Stimulated activated CD4-positive, alpha-beta T cell treated with anti-CD3 and anti-CD28 coated beads, Interleukin-4, amount 100 ng/mL, for 4 hours (primary cell): ENCODE results near the gene DSTYK.
"Not testable (repeated sequence)": the region's sequence is repeated elsewhere in the genome, so short reads cannot be mapped to it uniquely, and the experiment has no call there.

ENCODE experiments used
- DNase-seq, 2 experiments: peaks; one replicate each; pipeline ENCODE4 v3.0.0-alpha.2; 2020

DSTYK gene

DNA sequence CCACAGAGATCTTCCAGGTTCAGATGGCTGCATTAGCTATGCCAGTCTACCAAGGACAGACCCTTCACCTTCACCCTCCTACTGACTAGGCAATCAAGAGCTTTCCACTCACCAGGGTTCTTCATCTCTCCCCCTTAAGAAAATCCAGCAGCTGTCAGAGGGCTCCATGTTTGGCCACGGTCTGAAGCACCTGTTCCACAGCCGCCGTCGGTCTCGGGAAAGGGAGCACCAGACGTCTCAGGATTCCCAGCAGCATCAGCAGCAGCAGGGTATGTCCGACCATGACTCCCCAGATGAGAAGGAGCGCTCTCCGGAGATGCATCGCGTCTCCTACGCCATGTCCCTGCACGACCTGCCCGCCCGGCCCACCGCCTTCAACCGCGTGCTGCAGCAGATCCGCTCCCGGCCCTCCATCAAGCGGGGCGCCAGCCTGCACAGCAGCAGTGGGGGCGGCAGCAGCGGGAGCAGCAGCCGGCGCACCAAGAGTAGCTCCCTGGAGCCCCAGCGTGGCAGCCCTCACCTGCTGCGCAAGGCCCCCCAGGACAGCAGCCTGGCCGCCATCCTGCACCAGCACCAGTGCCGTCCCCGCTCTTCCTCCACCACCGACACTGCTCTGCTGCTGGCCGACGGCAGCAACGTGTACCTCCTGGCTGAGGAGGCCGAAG lies 30.0 kb upstream of the DSTYK start:
- no peak for DNase-seq

DNA sequence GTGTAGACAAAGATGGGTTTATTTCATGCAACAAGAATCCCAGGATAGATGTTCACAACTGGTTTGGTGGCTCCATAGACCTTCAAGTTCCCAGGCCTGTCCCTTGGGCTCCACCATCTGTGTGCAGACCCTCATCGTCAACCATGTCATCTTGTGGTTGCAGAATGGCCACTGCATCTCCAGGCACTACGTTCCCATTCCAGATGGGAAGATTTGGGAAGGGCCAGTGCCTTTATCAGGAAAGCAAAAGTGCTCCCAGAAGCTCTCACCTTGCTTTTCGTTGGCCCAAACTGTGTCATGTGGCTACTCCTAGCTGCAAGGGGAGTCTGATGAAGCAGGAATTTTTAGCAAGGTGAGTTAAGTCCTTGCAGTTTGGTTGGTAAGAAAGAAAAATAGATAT lies 29.1 kb upstream of the DSTYK start:
- no peak for DNase-seq

DNA sequence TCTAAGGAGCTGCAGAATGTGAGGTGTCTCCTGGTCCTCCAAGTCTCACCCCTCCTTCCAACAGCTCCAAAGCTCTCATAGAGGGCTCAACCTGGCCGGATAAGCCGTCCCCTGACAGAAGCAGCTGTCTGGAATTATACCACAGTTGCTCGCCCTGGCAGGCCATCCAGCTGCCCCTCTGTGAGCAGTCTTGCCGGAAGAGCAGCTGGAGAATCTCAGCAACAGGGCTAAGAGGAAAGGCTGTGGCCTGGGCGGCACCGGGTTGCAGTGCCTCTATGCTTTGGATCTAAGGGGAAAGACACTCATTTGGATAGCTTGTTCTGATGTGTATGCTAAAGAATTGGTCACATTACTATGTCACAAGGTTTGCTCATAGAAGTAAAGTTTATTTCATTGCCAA lies 28.6 kb upstream of the DSTYK start:
- DNase-seq = no peak

DNA sequence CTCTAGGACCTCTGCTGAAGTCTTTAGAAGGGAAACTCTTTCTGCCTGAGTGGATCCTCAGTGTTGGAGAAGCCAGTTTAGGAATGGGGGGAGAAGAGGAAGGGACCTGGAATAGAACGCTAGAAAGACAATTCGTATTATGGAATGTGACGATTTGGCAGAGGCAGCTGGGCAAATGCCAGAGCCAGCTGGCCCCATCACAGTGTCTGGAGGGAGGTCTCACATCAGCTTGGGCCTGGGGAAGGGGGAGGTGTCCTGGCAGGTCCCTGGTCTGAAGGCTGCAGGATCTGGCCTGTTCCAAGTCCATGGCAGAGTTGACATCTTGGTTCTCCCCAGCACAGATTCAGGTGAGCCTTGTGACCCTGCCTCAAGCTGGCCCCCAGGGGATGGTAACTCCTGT lies 27.6 kb upstream of the DSTYK start:
- no peak for DNase-seq

DNA sequence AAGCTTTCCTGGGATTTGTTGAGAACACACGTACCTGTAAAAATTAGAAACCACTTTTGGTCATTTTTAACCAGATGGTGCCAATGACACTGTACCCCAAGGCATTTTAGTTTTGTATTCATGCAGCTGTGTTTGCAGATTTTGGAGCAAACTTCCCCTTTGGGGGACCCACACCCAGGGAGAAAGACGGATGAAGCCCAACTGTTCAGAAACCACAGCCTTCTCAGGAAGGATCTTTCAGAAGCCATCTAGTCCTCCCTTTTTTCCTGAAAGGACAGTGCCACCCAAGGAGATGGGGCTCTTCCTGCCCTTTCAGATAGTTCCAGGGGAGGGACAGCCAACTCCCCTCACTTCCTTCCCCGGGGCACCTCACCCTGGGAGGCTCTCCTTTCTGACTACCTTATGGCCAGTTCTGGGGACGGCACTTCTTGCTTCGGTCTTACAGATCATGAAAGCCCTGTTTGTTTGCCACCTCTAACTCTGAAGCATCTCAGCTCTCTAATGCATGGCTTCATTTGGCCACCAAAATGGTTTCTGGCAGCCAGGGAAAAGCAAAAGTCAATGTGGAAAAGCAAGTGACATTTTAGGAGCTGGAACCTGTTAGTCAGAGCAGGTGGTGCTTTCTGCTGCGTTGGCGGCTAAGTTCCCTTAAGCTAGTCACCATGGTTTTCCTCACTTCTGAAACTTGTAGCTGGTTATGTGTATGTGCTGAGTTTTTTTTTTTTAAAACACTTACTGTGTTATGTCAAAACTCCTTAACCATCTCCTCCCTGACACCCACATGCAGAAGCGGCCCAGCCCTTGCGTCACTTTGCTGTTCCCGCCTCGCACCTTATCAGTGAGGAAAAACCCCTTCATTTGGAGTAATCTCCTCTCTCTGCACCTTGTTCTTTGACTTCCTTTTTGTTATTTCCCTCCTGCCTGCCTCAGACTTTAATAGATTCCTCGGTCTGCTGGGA lies 26.3 kb upstream of the DSTYK start:
- DNase-seq = peak; percentile 30 to 53

DNA sequence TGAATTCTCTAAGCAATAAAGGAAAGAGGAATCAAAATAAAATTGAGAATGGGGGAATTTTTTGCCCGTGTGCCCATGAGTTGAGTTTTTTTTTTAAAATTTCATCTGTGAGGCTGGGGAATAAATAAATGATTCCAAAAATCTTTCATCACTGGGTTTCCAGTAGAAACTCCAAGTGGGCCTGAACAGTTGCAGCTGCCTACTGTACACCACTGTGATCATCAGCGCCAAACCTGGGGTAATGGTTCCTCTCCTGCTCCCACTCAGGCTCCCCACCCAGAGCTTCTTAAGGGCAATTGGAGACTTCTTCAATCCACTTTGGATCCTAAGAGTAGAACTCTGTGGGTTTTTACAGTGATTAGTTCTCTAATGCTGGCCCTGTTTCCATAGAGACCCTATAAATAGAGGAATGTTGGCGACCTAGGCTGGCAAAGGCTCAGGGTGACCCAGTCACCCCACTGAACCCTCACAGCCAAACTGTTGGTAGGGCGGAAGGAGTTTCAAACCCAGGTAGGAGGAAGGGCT lies 25.5 kb upstream of the DSTYK start:
- no peak for DNase-seq

DNA sequence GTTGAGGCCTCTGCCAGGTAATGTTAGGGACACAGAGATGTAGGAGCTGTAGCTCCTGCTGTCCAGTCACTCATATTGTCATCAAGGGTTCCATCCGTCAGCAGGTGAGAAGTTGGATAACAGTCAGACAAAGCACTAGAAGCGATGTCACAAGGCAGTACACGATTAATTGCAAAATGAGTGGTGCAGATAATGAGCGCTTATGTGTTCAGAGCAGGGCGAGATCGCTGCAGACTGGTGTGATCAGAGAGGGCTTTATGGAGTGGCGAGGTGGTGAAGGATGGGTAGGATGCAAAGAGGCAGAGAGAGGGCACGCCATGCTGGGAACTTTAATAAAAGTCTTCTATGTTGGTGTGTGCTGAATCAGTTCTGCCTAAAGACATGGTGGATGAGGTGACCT lies 25.0 kb upstream of the DSTYK start:
- no peak for DNase-seq

DNA sequence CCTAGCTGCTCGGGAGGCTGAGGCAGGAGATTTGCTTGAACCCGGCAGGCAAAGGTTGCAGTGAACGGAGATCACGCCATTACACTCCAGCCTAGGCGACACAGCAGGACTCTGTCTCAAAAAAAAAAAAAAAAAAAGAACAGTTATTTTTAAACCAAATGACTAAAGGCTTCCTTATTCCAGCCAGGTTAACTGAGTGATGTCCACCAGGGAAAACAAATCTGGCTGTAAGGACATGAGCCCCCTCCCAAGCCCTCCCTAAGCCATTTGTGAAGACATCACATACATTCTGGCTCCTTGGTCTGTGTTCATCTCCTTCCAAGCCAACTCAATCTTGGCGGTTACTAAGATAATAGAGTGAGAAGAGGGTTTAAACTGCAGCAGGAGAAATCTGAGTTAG lies 24.4 kb upstream of the DSTYK start:
- DNase-seq = no peak

DNA sequence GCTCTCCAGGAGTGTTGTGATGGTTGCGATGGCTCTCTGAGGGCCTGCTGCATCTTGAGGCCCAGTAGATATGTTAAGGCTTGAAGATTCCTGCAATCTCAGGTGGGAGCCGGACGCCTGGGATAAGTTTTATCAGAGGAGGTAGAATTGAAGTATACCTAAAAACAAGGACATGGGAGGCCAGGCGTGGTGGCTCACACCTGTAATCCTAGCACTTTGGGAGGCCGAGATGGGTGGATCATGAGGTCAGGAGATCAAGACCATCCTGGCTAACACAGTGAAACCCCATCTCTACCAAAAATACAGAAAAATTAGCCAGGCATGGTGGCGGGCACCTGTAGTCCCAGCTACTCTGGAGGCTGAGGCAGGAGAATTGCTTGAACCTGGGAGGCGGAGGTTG lies 22.5 kb upstream of the DSTYK start:
- DNase-seq = not testable (repeated sequence)

DNA sequence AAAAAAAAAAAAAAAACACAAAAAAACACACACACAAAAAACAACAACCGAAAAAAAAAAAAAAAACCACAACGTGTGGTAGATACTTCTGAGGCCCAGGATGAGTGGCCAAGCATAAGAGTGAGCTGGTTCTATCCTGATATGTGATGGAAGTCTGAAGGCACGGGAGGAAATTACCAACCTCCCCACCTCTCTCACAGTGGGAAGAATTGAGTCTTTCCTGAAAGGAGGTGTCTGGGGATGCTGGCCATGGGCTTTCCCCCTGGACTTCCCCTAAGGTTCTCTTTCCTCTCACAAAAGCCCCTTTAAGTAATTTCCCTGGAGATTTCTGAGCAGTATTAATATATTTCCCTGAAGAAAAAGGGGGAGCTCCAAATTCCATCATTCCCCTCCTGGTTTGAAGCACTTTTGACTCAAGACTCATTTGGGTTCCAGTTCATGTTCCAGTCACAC lies 21.5 kb upstream of the DSTYK start:
- DNase-seq = no peak

DNA sequence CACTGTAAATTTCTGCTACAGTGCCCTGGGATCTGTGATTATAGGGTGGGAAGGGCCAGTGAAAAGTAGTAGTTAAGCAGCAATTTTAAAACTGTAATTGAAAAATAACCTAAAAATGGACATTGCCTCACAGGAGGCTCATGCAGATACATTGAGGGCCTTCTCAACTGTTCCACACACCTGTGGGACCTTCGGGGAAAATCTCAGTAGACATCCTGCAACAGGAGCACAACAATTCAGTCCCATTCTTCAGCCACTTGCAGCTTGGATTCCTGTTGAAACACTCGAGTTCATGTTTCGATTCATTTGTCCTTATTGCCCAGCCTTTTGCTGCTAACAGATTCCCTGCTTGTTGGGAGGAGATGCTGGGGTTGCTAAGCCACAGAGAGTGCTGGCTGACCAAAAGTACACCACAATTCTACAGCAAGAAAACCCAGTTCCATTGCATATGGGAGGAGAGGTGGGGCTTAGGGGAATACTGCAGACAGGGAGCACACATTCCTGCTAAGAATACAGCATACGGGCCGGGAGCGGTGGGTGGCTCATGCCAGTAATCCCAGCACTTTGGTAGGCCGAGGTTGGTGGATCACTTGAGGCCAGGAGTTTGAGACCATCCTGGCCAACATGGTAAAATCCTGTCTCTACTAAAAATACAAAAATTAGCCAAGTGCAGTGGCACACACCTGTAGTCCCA lies 20.8 kb upstream of the DSTYK start:
- no peak for DNase-seq

DNA sequence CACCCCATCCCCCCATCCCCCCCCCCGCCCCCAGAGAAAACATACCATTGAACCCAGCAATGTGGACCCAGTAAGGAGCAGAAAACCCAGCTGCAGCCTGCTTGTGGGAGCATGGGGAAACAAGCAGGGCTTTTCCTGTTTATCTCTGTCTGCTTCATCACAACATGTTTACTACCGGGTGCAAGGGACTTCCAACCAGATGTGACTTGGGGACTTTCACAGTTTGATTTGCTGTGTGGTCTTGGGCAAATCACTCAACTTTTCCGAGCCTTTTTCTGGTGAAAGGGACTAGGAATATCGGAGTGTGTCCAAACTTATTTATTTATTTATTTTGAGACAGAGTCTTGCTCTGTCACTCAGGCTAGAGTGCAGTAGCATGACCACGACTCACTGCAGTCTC lies 19.5 kb upstream of the DSTYK start:
- DNase-seq = no peak

DNA sequence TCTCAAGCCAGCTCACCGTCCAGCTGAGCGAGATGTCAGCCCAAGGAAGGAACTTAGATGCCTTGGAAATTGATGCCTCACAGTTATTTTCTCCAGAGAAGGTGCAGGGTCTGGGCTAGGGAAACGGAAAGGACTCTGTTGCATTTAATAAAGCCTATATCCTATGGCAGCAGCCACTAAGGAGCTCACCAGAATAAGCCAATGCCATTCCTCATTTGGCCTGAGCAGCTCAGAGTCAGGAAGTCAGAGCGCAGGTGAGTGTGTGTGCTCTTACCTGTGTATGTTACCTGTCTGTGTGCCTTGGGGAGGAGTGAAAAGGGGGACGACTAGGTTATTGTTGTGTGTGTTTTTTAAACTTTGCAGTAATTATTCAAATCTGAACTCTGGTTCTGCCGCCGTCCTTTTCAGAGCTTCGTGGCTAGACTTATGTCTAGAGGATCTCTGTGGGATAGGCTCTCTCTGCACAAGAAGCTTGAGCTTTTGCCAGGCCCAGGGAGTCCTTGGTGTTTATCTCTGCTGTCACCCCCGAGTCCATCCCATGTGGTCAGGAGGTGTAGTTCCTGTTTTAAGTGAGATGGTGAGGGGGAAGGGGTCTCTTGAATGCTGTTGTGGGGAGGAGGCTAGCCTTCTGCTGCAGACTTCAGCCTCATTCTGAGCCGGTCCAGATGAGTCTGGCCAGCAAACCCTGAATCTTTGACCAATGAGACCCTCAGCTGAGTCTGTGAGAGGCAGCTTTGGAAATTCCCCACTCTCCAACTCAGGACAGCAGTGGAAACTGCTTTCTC lies 18.6 kb upstream of the DSTYK start:
- DNase-seq = no peak

DNA sequence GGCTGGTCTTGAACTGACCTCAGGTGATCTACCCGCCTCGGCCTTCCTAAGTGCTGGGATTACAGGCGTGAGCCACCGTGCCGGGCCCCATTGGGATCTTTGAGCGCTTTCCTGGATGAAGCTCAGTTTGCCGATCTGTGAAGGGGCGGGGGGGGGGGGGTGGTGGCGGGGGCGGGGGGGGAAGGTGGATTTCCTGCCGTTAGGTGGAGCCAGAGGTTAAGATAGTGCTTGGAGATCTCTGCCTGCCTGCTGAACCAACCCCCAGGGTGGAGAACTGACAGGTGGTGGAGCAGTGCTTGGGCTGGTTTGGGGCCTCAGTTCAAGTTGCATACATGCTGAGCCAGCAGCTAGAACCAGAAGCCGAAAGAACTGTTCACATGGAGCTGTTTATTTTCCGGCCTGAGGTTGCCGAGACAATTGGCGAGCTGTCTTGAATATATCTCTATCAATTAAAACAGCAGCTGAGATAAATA lies 17.9 kb upstream of the DSTYK start:
- DNase-seq = peak; percentile 46 to 60

DNA sequence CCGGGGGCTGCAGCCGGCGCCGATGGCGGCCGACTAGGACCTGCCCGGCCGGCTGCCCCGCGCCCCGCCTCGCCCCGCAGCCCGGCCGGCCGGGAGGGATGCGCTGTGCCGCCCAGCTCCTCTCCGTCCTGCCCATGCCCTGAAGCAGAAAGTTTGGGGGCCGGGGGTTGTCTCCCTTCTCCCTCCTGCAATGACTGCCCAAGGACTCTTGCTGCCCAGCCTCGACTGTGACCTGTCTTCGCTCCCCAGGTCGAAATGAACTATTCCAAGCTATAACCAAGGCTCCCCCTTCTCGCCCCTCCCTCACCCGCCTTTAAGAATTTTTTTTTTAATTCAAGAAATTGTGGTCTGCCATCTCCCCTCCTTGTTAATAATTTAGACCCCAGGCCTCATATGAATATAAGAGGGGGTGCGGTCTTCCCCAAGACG lies 16.6 kb upstream of the DSTYK start:
- DNase-seq = no peak

DNA sequence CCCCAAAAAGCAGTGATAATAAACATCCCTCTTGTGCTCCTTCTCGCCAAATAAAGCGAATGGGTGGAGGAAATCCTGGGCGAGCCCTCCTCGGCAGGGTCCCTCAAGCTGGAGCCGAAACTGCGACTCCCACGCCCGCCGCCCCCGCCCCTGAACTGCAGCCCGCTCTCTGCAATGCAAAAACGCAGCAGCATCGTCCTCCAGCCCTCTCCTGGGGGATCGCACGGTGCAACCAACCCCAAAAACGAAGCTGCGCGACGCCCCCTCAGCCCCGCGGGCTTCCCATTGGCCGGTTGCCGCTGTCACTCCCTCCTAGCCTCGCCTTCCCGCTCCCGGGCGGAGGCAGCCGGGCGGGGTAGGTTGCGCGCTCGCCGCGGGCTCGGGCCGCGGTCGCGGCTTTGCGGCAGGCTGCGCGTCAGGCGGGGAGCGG lies 16.1 kb upstream of the DSTYK start, which contains the start of gene TMCC2:
TMCC2 (plus strand) TSS at position 363 of the 430 bp plus-strand sequence. CDS start 619 bp downstream, outside the sequence.
- peak; percentile 74 to 76 for DNase-seq

DNA sequence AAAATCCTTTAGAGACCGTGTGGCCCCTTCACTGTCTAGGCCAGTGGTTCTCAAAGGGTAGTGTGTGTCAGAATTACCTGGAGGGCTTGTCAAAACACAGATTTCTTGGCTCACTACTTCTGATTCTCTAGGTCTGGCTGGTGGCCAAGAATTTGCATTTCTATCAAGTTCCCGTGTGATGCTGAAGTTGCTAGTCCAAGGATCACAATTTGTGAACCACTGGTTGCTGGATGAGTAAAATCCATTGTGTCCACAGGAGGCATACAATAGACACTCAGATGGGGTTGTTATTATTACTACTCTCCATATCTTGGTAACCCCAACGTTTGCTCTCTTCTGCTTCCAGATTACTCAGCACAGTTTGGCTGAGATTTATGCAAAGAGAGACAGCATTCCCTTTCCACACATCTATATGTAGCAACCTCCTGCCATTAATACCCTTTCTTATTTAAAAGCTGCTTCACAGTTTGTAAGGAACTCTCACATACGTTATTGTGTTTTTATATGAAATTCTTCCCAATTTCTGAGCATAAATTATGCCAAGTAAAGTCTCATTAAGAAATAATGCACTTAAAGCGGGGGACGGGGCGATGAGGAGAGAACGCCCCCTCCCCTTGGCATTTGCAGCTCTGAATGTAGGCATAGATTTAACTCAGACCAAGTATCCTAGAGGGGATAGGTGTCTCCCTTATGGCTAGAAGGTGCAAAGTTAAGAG lies 15.5 kb upstream of the DSTYK start:
- no peak for DNase-seq

DNA sequence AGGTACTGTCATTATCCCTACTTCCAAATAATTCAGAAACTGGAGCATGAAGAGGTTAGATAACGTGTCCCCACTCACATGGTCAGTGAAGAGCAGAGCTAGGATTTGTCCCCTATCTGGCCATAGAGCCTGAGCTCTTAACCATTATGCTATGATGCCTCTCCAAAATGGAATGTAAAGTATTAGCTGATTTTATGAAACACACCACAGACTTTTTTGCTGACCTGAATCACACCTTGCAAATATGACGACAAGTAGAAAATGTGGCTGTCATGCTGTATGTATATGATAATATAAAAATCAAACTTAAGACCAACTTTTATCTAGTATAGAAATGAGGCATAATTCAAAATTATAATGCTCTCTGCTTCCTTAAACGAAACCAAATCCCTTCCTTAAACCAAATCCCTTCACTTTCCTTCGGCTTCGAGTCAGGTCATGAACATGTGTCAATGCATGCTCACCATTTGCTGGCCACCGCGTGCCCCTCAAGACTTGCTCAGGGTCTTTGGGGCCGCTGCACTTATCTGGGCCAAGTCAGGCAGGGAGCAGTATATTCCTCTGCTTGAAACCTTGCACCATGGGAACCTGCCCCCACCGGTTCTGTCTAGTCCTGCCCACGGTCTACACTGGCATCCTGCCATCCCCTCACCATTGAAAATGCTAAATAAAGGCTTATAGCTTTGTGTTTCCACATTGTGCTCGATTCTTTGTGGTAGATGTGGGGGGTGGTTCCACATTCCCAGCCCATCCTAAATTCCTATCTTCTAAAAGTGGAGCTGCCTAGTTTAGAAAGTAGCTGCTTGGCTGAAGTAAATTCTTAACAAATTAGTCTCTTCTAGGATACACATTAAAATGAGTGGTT lies 14.6 kb upstream of the DSTYK start:
- DNase-seq = no peak

DNA sequence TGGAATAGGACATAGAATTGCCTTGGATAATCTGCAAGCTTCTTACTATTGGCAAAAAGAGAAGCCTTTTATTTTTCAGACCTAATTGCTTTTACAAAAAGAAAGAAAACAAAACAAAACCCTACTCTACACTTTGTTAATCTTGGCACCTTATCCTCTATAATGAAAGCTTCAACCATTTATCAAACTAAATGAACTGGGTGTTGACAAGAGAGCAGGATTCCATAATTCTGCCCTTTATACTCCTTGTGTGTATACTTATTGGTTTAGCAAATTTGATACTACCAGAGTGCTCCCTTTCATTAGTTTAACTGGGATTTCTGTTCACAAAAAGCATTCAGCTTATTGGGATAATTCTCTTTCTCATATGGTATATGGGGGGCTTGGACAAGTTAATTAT lies 13.2 kb upstream of the DSTYK start:
- no peak for DNase-seq

DNA sequence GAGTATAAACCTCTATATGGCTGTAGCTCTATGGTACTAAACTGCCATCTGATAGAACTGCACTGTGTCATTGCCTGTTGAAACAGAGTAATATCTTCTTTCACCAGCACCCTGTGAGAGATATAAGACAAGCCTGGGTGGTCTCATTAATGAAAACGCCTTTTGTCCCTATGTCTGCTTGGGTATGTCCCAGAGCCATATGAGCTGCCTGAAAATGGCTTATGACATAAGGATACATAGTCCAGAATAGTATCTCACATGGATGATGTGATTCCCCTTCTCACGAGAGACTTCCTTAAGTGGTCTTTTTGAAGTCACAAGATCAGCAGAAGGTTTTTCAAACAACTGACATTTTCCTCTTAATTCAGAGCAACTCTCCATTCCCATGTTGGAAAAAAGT lies 8.9 kb upstream of the DSTYK start:
- DNase-seq = no peak
